ENCODE data around the gene ATP9A.
"Not testable (repeated sequence)": the region's sequence is repeated elsewhere in the genome, so short reads cannot be mapped to it uniquely, and the experiment has no call there.

Gene ATP9A

GRCh38 chr20:51578145-51578459 is 190.1 kb downstream of the ATP9A start:
- no peak for DNase-seq (ENCODE audit: low read depth, low spot score)

GRCh38 chr20:51577432-51578144 is 190.6 kb downstream of the ATP9A start:
- DNase-seq (ENCODE audit: low read depth, low spot score): no peak

GRCh38 chr20:51575486-51575885 is 192.7 kb downstream of the ATP9A start:
- no peak for DNase-seq (ENCODE audit: low read depth, low spot score)

- DNase-seq (ENCODE audit: low read depth, low spot score): no peak
These were observed 193.7 kb downstream of the ATP9A start for GRCh38 chr20:51574248-51575033.

- DNase-seq (ENCODE audit: low read depth, low spot score): no peak
These were observed 194.5 kb downstream of the ATP9A start for GRCh38 chr20:51573576-51574243.

GRCh38 chr20:51571460-51571794 is 196.8 kb downstream of the ATP9A start:
- no peak for DNase-seq (ENCODE audit: low read depth, low spot score)

- no peak for DNase-seq (ENCODE audit: low read depth, low spot score)
These were observed 197.3 kb downstream of the ATP9A start for GRCh38 chr20:51570739-51571459.

GRCh38 chr20:51569815-51570738 is 198.1 kb downstream of the ATP9A start:
- no peak for DNase-seq (ENCODE audit: low read depth, low spot score)

GRCh38 chr20:51568533-51568932 is 199.7 kb downstream of the ATP9A start:
- not testable (repeated sequence) for DNase-seq (ENCODE audit: low read depth, low spot score)

GRCh38 chr20:51567622-51568021 is 200.6 kb downstream of the ATP9A start:
- no peak for DNase-seq (ENCODE audit: low read depth, low spot score)

GRCh38 chr20:51566594-51566993 is 201.6 kb downstream of the ATP9A start:
- DNase-seq (ENCODE audit: low read depth, low spot score): no peak

GRCh38 chr20:51565298-51566144 is 202.7 kb downstream of the ATP9A start:
- no peak for DNase-seq (ENCODE audit: low read depth, low spot score)

- DNase-seq (ENCODE audit: low read depth, low spot score): no peak
These were observed 204.5 kb downstream of the ATP9A start for GRCh38 chr20:51563486-51564332.

GRCh38 chr20:51563174-51563485 is 205.1 kb downstream of the ATP9A start:
- DNase-seq (ENCODE audit: low read depth, low spot score): no peak

- DNase-seq (ENCODE audit: low read depth, low spot score): no peak
These were observed 205.6 kb downstream of the ATP9A start for GRCh38 chr20:51562332-51563173.

- no peak for DNase-seq (ENCODE audit: low read depth, low spot score)
These were observed 206.2 kb downstream of the ATP9A start for GRCh38 chr20:51562027-51562331.

- DNase-seq (ENCODE audit: low read depth, low spot score): no peak
These were observed 207.5 kb downstream of the ATP9A start for GRCh38 chr20:51560550-51561307.

- no peak for DNase-seq (ENCODE audit: low read depth, low spot score)
These were observed 208.1 kb downstream of the ATP9A start for GRCh38 chr20:51560042-51560441.
